ENCODE data around the gene SPATA9. TPM values are rescaled to one million over a fixed set of nuclear protein-coding genes. Genes with fewer than 3 reads are reported as not detected.

Gene SPATA9
- total RNA-seq, 1 experiment from 2014 or later, result not detected

DNA sequence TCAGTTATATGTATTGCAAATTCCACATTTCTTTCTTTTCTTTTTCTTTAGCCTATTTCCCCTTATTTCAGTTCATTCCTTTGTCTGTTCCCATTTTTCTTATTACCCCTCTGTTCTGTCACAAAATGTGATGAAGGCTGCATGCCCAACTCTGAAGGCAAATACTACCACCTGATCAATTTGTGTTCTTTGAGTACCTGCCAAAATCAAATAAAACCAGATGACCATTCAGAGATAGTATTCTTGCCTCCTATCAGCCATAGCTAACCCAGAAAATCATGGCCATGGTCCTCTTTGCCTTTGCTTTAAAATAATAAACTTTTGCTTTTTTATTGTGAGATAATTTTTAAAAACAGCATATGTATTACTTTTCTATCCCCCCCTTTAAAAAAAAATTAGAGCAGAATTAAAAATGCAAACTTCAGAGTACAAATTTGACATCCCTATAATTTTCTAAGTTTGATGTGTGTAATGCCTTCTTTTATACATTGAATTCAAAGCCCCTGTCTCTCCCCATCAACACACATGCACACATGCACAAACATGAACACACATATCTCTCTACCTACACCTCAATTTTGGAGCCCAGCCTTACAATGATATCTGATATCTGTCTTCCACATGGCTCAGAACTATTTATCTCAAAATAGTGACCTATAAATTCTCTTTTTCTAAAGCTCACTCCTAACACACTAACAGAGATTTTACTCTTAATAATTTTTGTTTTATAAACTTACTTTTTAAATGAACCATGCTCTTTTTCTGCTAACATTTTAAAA, 32.8 kb downstream of the SPATA9 start:
- H3K4me1 Mint-ChIP-seq, result peaks cover 0 to 2% of the 10 kb centered on the region in 2 experiments; a peak in 1 of 4 replicates
- no peak overlapping the region for H2BK5ac ChIP-seq (ENCODE audit: insufficient read length, low read length)

More for the DNA sequence above, 32.8 kb downstream of the SPATA9 start:
- H3K27ac Mint-ChIP-seq, result no peak overlapping the region; a peak in 1 of 7 replicates
- Histone ChIP-seq H3K27me3 (ENCODE audit: insufficient read depth, low read length) (no peaks in the 10 kb centered on the region), H3K4me1 (ENCODE audit: insufficient read depth, low read length) (no peaks in the 10 kb centered on the region; the same call in 1 of the 2 replicates), H3K18ac (ENCODE audit: insufficient read length, low read depth, low read length) (no peak overlapping the region), H3K4ac (ENCODE audit: low read depth, low read length) (no peak overlapping the region), H2BK20ac (ENCODE audit: low read depth, low read length, poor library complexity, severe bottlenecking) (no peak overlapping the region), H3K23me2 (ENCODE audit: insufficient read length, low read depth, low read length, poor library complexity, severe bottlenecking) (peaks cover 4% of the 10 kb centered on the region), H3K27ac (ENCODE audit: insufficient read length, low read depth, low read length) (no peak overlapping the region), H2BK120ac (ENCODE audit: low read depth, low read length, poor library complexity, severe bottlenecking) (no peak overlapping the region), H3K9me3 (ENCODE audit: control insufficient read depth, low read depth, low read length) (no peaks in the 10 kb centered on the region), H2AK5ac (ENCODE audit: insufficient read length, low read length) (no peak overlapping the region), H2BK12ac (ENCODE audit: insufficient read length, low read depth, low read length) (no peak overlapping the region), H4K8ac (replicated peaks; ENCODE audit: insufficient read length, low read depth, low read length) (no peak overlapping the region), H3K14ac (ENCODE audit: insufficient read depth, low read length) (no peak overlapping the region), H3T11ph (ENCODE audit: low read length) (no peak overlapping the region), H3K79me1 (ENCODE audit: insufficient read depth, low read depth, low read length, poor library complexity, severe bottlenecking) (no peaks in the 10 kb centered on the region), H4K91ac (ENCODE audit: insufficient read length, low read depth, low read length) (no peak overlapping the region), H3K9ac (ENCODE audit: extremely low read depth, insufficient read length, low read length) (no peak overlapping the region), H3K79me2 (ENCODE audit: insufficient read depth, low read length) (no peaks in the 10 kb centered on the region), H4K20me1 (ENCODE audit: control insufficient read depth, insufficient read depth, insufficient read length) (no peaks in the 10 kb centered on the region), H2BK15ac (ENCODE audit: low read depth, low read length) (no peak overlapping the region), H3K23ac (ENCODE audit: insufficient read length, low read depth, low read length) (no peak overlapping the region), H2AFZ (ENCODE audit: low read length) (no peak overlapping the region), H3K56ac (ENCODE audit: insufficient read length, low read depth, low read length) (no peak overlapping the region), H4K5ac (ENCODE audit: insufficient read length, low read depth, low read length) (no peak overlapping the region), H3K4me2 (ENCODE audit: insufficient read depth, insufficient read length, low read length) (no peak overlapping the region)
- no peak overlapping the region; a peak in 1 of 5 replicates for H3K4me3 Mint-ChIP-seq
- no peak for DNase-seq
- TF ChIP-seq, protein P1, sequence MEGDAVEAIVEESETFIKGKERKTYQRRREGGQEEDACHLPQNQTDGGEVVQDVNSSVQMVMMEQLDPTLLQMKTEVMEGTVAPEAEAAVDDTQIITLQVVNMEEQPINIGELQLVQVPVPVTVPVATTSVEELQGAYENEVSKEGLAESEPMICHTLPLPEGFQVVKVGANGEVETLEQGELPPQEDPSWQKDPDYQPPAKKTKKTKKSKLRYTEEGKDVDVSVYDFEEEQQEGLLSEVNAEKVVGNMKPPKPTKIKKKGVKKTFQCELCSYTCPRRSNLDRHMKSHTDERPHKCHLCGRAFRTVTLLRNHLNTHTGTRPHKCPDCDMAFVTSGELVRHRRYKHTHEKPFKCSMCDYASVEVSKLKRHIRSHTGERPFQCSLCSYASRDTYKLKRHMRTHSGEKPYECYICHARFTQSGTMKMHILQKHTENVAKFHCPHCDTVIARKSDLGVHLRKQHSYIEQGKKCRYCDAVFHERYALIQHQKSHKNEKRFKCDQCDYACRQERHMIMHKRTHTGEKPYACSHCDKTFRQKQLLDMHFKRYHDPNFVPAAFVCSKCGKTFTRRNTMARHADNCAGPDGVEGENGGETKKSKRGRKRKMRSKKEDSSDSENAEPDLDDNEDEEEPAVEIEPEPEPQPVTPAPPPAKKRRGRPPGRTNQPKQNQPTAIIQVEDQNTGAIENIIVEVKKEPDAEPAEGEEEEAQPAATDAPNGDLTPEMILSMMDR (conservative IDR thresholded peaks at IDR 0.05), result no peak
- H3K27me3 Mint-ChIP-seq (ENCODE audit: low read depth), result no peaks in the 10 kb centered on the region
- H3K9me3 Mint-ChIP-seq, result no peaks in the 10 kb centered on the region
- H3K36me3 Mint-ChIP-seq (ENCODE audit: insufficient read depth in 1 of 3, low read depth in 3 of 3), result no peaks in the 10 kb centered on the region

Data from H9 (cell line).